Effector CD4-positive, alpha-beta T cell (primary cell): Measurements from ENCODE around the gene OTOP3.

Experiments
- DNase-seq: peaks from one replicate; pipeline ENCODE4 v3.0.0-alpha.2; 2020

The OTOP3 gene

DNA sequence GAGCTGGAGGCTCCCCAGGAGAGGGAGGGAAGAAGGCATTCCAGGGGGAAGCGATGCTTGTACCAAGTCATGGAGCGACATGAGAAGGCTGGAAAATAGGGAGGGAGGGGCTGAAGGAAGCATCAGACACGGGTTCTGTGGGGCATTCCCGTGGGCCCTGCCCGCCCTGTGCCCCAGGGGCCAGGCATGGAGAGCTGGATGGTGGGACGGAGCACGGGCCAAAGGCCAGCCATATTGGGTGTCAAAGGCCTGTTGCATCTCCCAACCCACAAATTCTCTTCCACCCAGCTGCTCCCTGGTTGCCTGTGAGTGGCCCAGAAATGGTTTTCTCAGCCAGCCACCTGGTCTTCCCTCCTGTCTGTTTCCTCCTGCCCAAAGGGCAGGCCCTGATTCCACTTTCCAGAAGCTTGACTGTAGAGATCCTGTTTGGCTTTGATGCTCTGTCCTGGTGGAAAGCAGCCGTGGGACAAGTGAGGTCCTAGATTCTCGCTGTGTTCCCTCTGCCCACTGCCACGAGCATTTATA, 54.9 kb downstream of the OTOP3 start:
- no peak for DNase-seq

DNA sequence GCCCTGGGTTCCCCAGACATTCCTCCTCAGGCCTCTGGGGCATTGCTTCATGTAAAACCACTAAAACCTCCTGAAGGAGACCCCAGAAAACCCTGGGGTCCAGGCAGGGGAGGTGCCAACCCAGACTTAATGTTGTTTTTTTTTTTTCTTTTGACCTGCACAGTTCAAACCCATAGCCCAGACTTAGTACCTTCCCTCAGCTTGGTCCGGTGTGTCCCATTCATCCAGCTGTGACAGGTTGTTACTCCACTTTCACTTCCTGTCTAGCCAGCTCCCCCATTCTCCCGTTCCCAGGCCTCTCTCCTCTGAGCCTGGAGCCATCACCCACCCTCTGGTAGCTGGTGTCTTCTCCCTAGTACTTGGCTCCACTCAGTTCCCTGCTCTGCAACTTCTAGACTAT, 56.5 kb downstream of the OTOP3 start:
- no peak for DNase-seq

DNA sequence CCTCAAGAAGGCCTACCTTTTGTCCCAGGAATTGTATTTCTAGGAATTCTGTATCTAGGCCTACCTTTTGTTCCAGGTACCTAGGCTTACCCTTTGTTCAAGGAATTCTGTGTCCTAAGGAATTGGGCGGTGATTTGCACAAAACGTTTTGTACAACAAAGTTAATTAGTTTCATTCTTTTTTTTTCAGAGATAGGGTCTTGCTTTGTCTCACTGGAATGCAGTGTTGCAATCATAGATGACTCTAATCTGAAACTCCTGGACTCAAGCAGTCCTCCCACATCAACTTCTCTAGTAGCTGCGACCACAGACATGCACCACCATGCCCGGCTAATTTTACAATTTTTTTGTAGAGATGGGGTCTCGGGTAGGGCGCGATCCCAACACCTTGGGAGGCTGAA, 58.7 kb downstream of the OTOP3 start:
- DNase-seq = no peak

DNA sequence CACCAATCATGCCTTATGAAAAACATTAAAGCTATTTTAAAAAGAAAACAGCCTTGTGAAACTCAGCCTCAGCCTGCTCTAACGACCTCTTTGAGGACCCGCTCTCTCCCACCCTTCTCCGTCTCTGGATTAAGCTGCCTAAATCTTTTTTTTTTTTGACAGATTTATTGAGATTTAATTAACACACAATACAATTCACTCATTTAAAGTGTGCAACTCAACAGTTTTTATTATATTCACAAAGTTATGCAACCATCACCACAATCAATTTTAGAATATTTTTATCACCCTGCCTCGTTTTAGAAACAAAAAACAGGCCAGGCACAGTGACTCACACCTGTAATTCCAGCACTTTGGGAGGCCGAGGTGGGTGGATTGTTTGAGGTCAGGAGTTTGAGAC, 60.1 kb downstream of the OTOP3 start:
- no peak for DNase-seq

DNA sequence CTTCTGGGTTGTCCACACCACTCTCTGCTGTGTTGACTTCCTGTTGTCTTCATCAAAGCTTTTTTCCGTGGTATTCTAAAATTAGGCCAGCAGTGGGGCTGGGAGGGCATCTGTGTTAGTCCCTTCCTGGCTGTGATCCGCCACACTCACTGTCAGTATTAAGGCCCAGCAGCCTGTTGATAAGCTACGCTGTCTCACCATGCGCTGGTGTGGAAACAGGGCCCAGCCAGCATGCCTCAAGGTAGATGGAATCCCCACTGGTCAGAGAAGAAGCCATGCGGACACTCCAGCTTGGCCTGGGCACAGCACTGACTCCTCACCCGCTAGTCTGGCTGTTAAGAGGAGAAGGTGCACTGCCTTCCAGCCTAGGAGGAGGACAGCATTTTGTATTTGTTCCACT, 63.1 kb downstream of the OTOP3 start:
- no peak for DNase-seq

DNA sequence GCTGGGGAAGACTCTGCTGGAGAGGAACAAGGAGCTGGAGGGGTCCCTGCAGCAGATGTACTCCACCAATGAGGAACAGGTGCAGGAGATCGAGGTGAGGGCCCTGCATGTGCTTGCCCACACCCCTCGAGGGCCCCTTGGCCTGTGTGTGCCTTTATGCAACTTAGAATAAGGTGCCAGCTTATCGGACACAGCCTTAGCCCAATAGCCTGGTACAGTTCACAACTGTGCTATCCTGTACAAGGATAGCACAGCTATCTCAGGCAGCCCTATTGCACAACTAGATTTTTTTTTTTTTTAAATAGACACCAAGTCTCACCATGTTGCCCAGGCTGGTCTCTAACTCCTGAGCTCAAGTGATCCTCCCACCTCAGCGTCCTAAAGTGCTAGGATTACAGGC, 63.8 kb downstream of the OTOP3 start:
- DNase-seq = no peak
